BLaER1 (cell line): ENCODE results near the gene RAB11FIP4.

Experiments used
- H3K27ac ChIP-seq: shearing (Covaris generic); formaldehyde crosslinking; 2 replicates; pipeline ENCODE4 v1.8.1; 2022
- H3K27me3 ChIP-seq: shearing (Covaris generic); formaldehyde crosslinking; 2 replicates; pipeline ENCODE4 v1.8.1; 2022
- H3K36me3 ChIP-seq: shearing (Covaris generic); formaldehyde crosslinking; 2 replicates; pipeline ENCODE4 v1.8.1; 2022
- H3K4me1 ChIP-seq: shearing (Covaris generic); formaldehyde crosslinking; 2 replicates; pipeline ENCODE4 v1.8.1; 2022
- H3K4me2 ChIP-seq: shearing (Covaris generic); formaldehyde crosslinking; 2 replicates; pipeline ENCODE4 v1.8.1; 2022
- H3K4me3 ChIP-seq: shearing (Covaris generic); formaldehyde crosslinking; 2 replicates; pipeline ENCODE4 v1.8.1; 2022
- H3K9ac ChIP-seq: shearing (Covaris generic); formaldehyde crosslinking; 2 replicates; pipeline ENCODE4 v1.8.1; 2022
- H3K9me3 ChIP-seq: shearing (Covaris generic); formaldehyde crosslinking; 2 replicates; pipeline ENCODE4 v1.8.1; 2022
- H4K20me1 ChIP-seq: shearing (Covaris generic); formaldehyde crosslinking; 2 replicates; pipeline ENCODE4 v1.8.1; 2022
- Cebpa-rat ChIP-seq: shearing (Covaris generic); IDR thresholded peaks from 2 replicates; pipeline ENCODE4 v1.8.1; 2022

Gene RAB11FIP4

GRCh38 chr17:31521632-31522283, 130.3 kb downstream of the RAB11FIP4 start:
- Histone ChIP-seq H3K9me3 (peaks cover 17% of the 10 kb centered on the region), H4K20me1 (peaks cover 16% of the 10 kb centered on the region; the same call in 1 of the 2 replicates), H3K27me3 (no peaks in the 10 kb centered on the region), H3K4me2 (no peak overlapping the region), H3K36me3 (peaks cover 85% of the 10 kb centered on the region), H3K4me3 (no peak overlapping the region), H3K4me1 (peaks cover 12% of the 10 kb centered on the region), H3K9ac (no peak overlapping the region), H3K27ac (no peak overlapping the region)
- no peak for TF ChIP-seq Cebpa-rat

GRCh38 chr17:31522284-31522931, 130.9 kb downstream of the RAB11FIP4 start:
- Histone ChIP-seq H3K4me2 (no peak overlapping the region), H3K27me3 (no peaks in the 10 kb centered on the region), H3K9me3 (peaks cover 17% of the 10 kb centered on the region), H3K27ac (no peak overlapping the region), H3K9ac (no peak overlapping the region), H4K20me1 (peaks cover 16% of the 10 kb centered on the region; the same call in 1 of the 2 replicates), H3K36me3 (peaks cover 91% of the 10 kb centered on the region), H3K4me1 (peaks cover 8% of the 10 kb centered on the region), H3K4me3 (no peak overlapping the region)
- TF ChIP-seq Cebpa-rat = no peak

GRCh38 chr17:31522987-31523495, 131.6 kb downstream of the RAB11FIP4 start:
- Histone ChIP-seq H3K4me3 (no peak overlapping the region), H3K27me3 (no peaks in the 10 kb centered on the region), H4K20me1 (peaks cover 16% of the 10 kb centered on the region; the same call in 1 of the 2 replicates), H3K4me2 (no peak overlapping the region), H3K4me1 (peaks cover 5% of the 10 kb centered on the region; the same call in 1 of the 2 replicates), H3K27ac (no peak overlapping the region), H3K36me3 (peaks cover 96% of the 10 kb centered on the region), H3K9me3 (peaks cover 17% of the 10 kb centered on the region), H3K9ac (no peak overlapping the region)
- no peak for TF ChIP-seq Cebpa-rat

- peaks cover 17% of the 10 kb centered on the region for H3K9me3 ChIP-seq
- H4K20me1 ChIP-seq = peaks cover 16% of the 10 kb centered on the region; the same call in 1 of the 2 replicates
- H3K4me1 ChIP-seq = peaks cover 5% of the 10 kb centered on the region; the same call in 1 of the 2 replicates
- no peak overlapping the region for H3K4me2 ChIP-seq
- no peak overlapping the region for H3K4me3 ChIP-seq
- H3K27me3 ChIP-seq = no peaks in the 10 kb centered on the region
- no peak for TF ChIP-seq Cebpa-rat
- H3K27ac ChIP-seq = no peak overlapping the region
- no peak overlapping the region for H3K9ac ChIP-seq
- peaks cover 99% of the 10 kb centered on the region for H3K36me3 ChIP-seq
Observed at GRCh38 chr17:31523862-31524730, 132.6 kb downstream of the RAB11FIP4 start.

- H3K4me1 ChIP-seq = peaks cover 5% of the 10 kb centered on the region; the same call in 1 of the 2 replicates
- no peak overlapping the region for H3K9ac ChIP-seq
- peaks cover 8% of the 10 kb centered on the region; the same call in 1 of the 2 replicates for H4K20me1 ChIP-seq
- H3K36me3 ChIP-seq = peaks cover 99% of the 10 kb centered on the region
- no peak overlapping the region for H3K27ac ChIP-seq
- no peaks in the 10 kb centered on the region for H3K27me3 ChIP-seq
- TF ChIP-seq Cebpa-rat = no peak
- H3K4me3 ChIP-seq = no peak overlapping the region
- peaks cover 17% of the 10 kb centered on the region for H3K9me3 ChIP-seq
- no peak overlapping the region for H3K4me2 ChIP-seq
Observed at GRCh38 chr17:31524926-31525800, 133.7 kb downstream of the RAB11FIP4 start.

GRCh38 chr17:31525801-31526549, 134.5 kb downstream of the RAB11FIP4 start:
- no peak overlapping the region for H3K4me3 ChIP-seq
- H3K27me3 ChIP-seq = no peaks in the 10 kb centered on the region
- H3K36me3 ChIP-seq = peaks cover 99% of the 10 kb centered on the region
- H3K9me3 ChIP-seq = peaks cover 17% of the 10 kb centered on the region
- no peak overlapping the region for H3K27ac ChIP-seq
- no peak for TF ChIP-seq Cebpa-rat
- no peak overlapping the region for H3K9ac ChIP-seq
- H4K20me1 ChIP-seq = peaks cover 8% of the 10 kb centered on the region; the same call in 1 of the 2 replicates
- peaks cover 5% of the 10 kb centered on the region; the same call in 1 of the 2 replicates for H3K4me1 ChIP-seq
- H3K4me2 ChIP-seq = no peak overlapping the region

- Histone ChIP-seq H3K9me3 (peaks cover 17% of the 10 kb centered on the region), H3K36me3 (peaks cover 99% of the 10 kb centered on the region)
Observed at GRCh38 chr17:31527606-31528005, 136.1 kb downstream of the RAB11FIP4 start.

GRCh38 chr17:31528291-31528874, 136.9 kb downstream of the RAB11FIP4 start:
- Histone ChIP-seq H3K4me2 (no peak overlapping the region), H4K20me1 (peaks cover 26% of the 10 kb centered on the region), H3K9ac (no peak overlapping the region), H3K9me3 (peaks cover 10% of the 10 kb centered on the region), H3K4me1 (peaks cover 9% of the 10 kb centered on the region), H3K36me3 (peaks cover 97% of the 10 kb centered on the region), H3K27me3 (no peaks in the 10 kb centered on the region), H3K4me3 (no peak overlapping the region), H3K27ac (no peak overlapping the region)
- no peak for TF ChIP-seq Cebpa-rat

More at GRCh38 chr17:31527606-31528005, 136.1 kb downstream of the RAB11FIP4 start:
- no peak overlapping the region for H3K9ac ChIP-seq
- H3K4me3 ChIP-seq = no peak overlapping the region
- TF ChIP-seq Cebpa-rat = no peak
- H4K20me1 ChIP-seq = peaks cover 19% of the 10 kb centered on the region; the same call in 1 of the 2 replicates
- H3K4me2 ChIP-seq = no peak overlapping the region
- no peak overlapping the region for H3K27ac ChIP-seq
- no peaks in the 10 kb centered on the region for H3K27me3 ChIP-seq
- H3K4me1 ChIP-seq = peaks cover 5% of the 10 kb centered on the region; the same call in 1 of the 2 replicates
